HG02623 (cell line): ENCODE measurements around the gene MAN1B1.

Experiments
- ATAC-seq: cut with Tn5 transposase; IDR thresholded peaks from one replicate; pipeline ENCODE4 v1.9.1; 2021; ENCODE audit warnings: moderate library complexity; ENCODE audit not compliant: unreplicated experiment

The MAN1B1 gene

DNA sequence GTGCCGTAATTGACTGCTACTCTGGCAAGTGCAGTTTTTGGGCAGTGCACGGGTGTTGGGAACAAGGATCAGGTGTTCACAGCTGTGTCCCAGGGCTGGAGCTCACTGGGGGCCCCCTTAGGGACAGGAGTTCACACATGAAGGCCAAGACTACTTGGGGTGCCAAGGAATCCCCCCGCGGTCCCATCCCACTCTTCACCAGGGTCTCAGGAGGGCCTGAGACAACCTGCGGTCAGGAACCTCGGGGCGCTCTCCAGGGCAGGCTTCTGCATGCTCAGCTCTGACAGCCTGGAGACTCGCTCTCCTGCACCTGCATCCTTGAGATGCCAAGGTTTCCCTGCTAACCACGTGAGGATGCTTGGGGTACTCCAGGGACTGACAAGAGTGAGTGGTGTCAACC, 2.3 kb upstream of the MAN1B1 start:
- no peak for ATAC-seq

- ATAC-seq = peak; percentile 7
Measured at GRCh38 chr9:137085920-137086530, 760 bp upstream of the MAN1B1 start.

DNA sequence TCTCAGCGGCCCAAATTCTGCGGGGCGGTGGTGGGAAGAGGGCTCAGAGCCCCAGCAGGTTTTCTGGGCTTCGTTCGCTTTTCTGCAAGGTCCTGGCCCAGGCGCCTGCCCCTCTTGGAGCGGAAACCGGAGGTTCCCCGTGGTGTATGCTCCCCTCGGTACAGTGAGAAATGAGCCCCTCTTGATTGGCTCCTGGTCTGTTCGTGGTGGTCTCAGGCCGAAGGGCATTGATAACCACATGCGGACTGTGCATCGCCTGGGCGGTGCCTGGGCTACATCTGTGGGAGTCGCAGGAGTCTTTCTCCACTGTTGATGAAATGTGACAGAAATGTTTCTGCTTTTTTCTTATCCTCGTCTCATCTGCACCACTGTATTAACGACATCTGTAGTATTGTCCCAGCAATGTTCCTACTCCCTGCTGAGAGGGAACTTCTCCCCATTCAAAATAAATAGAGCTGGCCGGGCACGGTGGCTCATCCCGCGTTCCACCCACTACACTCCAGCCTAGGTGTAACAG, 682 bp downstream of the MAN1B1 start:
- ATAC-seq = no peak

DNA sequence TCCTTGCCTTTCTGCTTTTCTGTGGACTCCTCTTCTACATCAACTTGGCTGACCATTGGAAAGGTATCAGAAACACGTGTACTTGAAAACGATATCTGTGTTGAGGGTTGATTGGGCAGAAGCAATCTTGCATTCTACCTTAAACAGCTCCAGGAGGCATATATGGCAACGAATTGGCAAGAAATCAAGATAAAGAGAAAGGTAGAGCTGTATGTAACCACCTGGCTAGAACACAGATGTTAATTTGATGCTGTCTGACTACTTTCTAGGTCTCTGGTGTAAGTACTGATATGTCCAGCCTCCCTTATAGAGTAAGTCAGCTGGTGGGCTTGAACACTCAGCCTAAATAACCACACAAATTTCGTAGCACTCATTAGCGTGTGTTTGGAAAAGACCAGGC, 1.3 kb downstream of the MAN1B1 start:
- ATAC-seq = no peak

DNA sequence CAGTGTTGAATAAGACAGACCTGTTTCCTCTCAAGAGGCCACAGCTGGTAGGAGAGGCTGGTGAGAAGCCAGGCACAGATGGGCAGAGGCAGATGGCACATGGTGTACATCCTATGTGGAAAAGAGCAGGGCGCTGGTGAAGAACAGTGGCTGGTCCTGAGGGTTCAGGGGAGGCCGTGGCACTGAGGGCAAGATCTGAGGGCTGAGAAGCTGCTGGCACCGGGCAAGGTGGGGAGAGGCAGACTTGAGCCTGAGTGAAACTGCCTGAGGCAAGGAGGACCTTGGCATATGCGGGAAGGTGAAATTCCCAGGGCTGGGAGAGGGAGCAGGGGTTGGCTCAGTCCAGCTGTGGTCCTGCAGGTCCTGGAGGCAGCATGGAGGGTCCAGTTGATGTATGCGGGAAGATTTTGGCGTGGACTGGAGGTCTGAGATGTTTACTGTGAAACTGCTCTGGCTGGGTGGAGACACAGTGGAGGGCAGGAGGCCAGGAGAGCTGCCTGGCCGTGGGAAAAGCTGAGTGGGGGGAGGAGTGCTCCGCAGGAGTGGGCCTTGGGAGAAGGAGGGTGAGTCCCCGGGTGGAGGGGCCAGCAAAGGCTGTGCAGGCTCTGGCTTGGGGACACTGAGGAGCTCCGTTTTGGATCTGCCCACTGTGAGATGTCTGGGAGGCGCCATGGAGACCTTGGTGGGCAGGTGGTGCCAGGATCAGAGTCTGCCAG, 2.6 kb downstream of the MAN1B1 start:
- no peak for ATAC-seq

DNA sequence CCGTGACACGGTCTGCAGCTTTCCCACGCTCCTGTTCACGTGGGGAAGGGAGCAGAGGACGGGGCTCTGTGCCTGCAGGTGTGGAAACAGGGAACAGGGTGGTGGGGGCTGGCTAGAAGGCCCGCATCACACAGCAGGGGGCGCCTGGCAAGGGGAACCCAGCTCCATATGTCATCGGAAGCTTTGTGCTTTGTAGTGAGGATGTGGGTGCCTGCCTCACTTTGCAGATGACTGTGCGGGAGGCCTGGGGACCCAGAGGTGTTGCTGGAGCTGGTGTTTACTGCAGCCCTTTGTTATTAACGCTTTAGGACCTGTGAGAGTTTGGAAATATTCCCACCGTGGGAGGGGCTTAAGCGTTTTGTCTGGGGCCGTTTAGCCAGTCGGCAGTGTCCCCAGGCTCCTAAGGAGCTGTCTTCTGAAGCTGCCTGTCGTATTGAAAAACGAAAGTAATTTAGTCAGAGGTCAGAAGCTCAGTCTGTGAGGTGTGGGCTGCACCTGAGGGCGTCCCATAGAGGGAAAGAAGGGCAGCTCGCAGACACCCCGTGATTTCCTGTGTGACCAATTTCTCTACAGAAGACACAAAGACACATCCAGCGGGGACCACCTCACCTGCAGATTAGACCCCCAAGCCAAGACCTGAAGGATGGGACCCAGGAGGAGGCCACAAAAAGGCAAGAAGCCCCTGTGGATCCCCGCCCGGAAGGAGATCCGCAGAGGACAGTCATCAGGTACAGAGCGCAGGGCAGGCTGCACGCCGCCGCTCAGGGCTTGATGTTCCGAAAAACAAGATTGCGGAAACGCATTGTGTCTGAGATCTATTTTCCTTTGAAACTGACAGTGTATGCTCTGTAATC, 9.1 kb downstream of the MAN1B1 start:
- ATAC-seq = peak; percentile 71

DNA sequence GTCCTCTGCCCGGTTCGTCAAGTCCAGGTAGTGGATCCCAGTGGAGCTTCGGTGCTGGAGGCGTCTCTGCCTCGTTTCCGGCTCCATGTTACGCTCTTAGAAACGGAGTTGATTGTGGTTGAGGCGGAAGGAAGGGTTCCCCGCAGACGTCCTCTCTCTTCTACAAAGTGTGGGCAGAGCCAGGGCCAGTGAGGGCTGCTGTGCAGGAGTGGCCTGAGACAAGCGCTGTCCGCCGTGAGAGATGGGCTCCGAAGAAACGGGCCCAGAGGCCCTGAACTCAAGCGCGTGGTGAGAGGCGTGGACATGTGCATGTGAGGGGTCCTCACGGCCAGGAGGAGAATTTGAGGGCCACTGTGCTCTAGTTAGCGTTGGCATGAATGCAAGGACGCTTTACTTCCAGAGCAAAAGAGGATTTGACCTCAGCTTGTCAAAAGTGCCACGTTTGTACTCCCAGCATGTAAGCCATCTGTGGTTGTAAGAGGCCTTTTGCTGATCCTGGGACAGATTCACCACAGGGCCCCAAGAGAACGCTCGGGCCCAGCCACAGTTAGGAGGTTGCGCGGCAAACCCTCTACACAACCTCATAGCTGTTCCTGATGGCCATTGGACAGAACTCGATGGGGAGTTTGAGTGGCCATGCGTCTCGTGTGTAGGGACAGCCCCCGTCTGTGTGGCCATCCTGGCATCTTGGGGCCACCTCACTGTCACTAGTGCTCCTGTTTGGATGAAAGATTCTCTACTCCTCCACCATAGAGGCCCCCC, 10.2 kb downstream of the MAN1B1 start:
- ATAC-seq = no peak

DNA sequence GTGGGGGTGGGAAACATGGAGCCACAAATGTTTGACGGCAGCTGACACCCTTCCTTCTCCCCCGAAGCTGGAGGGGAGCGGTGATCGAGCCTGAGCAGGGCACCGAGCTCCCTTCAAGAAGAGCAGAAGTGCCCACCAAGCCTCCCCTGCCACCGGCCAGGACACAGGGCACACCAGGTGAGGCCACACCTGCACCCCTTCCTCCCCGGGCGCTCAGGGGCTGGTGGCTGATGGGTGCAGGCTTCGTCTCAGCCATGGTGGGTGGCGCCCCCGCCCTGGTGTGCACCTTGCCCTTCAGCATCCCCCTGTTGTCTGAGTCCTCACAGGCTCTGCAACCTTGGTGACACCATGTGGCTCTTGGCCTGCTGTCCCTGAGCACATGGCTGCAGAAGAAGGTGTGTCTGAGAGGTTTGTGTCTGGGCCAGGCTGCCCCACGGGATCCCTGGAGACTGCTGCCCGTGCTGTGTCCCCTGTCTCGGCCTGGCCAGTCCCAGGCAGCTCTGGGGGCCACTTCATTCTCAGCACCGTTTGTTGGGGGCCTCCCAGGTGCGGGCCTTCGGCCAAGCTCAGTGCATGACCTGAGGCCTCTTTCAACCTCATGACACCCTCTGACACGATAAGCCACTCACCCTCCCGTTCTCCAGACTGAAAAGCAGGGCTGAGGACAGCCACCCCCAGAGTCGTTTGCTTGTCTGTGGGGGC, 11.1 kb downstream of the MAN1B1 start:
- no peak for ATAC-seq

DNA sequence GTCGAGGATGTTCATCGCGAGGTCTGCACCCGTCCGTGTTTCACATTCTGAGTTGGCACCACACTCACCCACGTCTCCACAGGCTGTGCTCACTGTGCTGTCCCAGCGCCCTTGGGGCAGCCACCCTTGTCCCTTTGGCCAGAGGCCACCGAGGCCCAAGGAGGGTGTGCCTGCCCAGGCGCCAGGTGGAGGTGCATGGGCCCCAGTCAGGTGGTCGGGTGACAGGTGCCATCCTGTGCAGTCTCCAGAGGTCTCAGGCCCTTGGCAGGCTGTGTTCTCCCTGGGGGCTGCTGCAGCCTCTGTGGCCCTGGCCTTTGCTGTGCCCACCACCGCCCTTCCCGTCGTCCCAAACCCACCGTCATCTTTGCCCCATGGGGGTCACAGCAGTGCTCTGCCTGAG, 12.4 kb downstream of the MAN1B1 start:
- ATAC-seq = no peak

- no peak for ATAC-seq
Measured at GRCh38 chr9:137103206-137103999, 16.6 kb downstream of the MAN1B1 start.

DNA sequence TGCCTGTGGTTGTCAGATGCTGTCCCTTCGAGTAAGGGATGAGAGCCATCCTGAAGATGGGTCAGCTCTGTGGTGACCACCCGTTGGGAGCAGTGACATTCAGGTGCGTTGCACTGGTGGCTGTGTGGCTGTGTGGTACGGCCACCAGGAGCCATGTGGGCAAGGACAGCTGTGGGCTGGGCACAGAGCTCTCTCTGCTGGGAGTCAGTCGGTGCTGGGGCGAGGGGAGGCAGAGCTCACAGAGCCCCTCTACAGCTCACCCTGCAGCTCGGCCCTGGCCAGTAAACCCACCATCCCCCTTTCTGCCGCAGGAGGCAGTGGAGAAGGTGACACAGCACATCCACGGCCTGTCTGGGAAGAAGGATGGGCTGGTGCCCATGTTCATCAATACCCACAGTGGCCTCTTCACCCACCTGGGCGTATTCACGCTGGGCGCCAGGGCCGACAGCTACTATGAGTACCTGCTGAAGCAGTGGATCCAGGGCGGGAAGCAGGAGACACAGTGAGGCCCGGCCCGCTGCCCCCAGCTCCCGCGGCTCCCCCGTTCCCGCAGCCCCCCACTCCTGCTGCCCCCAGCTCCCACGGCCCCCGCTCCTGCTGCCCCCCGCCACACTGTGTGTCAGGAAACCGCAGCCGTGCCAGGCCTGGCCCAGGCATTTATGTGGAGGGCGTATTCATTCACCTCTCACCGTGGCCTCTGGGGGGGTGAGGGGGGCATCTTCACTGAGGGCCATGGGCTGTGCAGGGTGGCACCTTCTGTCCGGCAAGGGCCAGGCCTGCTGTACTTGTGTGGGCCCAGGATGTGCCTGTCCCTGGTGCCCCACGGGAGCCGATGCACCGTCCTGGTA, 19.3 kb downstream of the MAN1B1 start:
- ATAC-seq = no peak

GRCh38 chr9:137106662-137107250, 20.0 kb downstream of the MAN1B1 start:
- ATAC-seq = no peak

DNA sequence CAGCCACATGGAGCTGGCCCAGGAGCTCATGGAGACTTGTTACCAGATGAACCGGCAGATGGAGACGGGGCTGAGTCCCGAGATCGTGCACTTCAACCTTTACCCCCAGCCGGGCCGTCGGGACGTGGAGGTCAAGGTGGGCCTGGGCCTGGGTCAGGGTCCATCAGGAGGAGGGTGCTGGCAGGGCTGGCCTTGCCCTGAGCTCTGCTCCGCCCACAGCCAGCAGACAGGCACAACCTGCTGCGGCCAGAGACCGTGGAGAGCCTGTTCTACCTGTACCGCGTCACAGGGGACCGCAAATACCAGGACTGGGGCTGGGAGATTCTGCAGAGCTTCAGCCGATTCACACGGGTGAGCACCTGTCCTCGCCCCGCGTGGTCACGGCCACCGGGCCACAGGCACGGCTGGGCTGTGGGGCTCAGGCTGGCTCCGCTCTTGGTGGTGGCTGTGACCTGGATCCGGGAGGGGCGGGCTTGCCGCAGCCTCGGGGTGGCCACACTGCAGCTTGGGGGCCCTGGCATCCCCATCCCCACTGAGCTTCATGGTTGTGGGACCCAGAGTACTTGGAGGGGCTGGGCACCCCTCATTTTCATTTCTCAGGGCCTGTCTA, 20.6 kb downstream of the MAN1B1 start:
- ATAC-seq = no peak

DNA sequence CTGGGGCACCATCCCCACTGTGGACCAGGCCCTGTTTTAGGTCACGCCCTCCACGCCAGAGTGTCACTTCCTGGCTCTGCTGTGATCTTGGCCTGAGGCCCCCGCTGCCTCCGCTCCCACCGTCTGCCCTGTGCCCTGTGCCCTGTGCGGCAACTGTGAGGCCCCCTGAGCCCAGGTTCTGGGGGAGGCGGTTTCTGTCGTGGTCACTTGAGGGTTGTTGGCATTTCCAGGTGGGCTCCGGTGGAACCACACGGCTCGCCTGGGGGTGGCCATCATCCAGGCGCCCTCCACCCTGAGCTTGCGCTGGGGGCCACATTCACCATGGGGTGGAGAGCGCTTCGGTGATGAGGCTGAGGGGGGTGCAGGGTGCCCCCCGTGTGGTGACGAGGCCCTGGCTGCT, 21.2 kb downstream of the MAN1B1 start:
- ATAC-seq = no peak

DNA sequence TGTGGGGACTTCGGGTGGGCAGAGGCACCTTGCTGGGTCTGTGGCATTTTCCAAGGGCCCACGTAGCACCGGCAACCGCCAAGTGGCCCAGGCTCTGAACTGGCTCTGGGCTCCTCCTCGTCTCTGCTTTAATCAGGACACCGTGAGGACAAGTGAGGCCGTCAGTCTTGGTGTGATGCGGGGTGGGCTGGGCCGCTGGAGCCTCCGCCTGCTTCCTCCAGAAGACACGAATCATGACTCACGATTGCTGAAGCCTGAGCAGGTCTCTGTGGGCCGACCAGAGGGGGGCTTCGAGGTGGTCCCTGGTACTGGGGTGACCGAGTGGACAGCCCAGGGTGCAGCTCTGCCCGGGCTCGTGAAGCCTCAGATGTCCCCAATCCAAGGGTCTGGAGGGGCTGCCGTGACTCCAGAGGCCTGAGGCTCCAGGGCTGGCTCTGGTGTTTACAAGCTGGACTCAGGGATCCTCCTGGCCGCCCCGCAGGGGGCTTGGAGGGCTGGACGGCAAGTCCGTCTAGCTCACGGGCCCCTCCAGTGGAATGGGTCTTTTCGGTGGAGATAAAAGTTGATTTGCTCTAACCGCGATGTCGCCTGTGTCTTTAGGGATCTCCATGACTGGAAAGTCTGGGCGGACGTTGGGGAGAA, 21.9 kb downstream of the MAN1B1 start:
- no peak for ATAC-seq

- no peak for ATAC-seq
Measured at GRCh38 chr9:137109250-137110146, 22.7 kb downstream of the MAN1B1 start.
